H9 (cell line): ENCODE data around the gene TRAF3. TPM values are rescaled to one million over a fixed set of nuclear protein-coding genes. Genes with fewer than 3 reads are reported as not detected.

Source experiments
- DNase-seq: peaks from one replicate; pipeline ENCODE4 v3.0.0-alpha.2; 2017
- H2AFZ ChIP-seq: one replicate; pipeline ENCODE4 v1.6.1; 2013; ENCODE audit warnings: mild to moderate bottlenecking, low read length, control low read depth, moderate library complexity
- H2AK5ac ChIP-seq: 2 replicates; pipeline ENCODE4 v1.6.1; 2013; ENCODE audit warnings: low read length, control low read depth, mixed read lengths; ENCODE audit not compliant: insufficient read length
- H2BK120ac ChIP-seq: one replicate; pipeline ENCODE4 v1.6.1; 2013; ENCODE audit warnings: low read depth, mild to moderate bottlenecking, low read length, control low read depth, inconsistent platforms; ENCODE audit not compliant: poor library complexity, severe bottlenecking
- H2BK12ac ChIP-seq: 2 replicates; pipeline ENCODE4 v1.6.1; 2013; ENCODE audit warnings: low read length, control low read depth, mixed read lengths, low read depth; ENCODE audit not compliant: insufficient read length
- H2BK15ac ChIP-seq: 2 replicates; pipeline ENCODE4 v1.6.1; 2013; ENCODE audit warnings: low read depth, low read length, control low read depth
- H2BK20ac ChIP-seq: one replicate; pipeline ENCODE4 v1.6.1; 2013; ENCODE audit warnings: low read depth, mild to moderate bottlenecking, low read length, control low read depth, inconsistent platforms; ENCODE audit not compliant: poor library complexity, severe bottlenecking
- H2BK5ac ChIP-seq: 2 replicates; pipeline ENCODE4 v1.6.1; 2013; ENCODE audit warnings: low read length, control low read depth, mixed read lengths; ENCODE audit not compliant: insufficient read length
- H3K14ac ChIP-seq: 2 replicates; pipeline ENCODE4 v1.6.1; 2013; ENCODE audit warnings: low read length, control low read depth; ENCODE audit not compliant: insufficient read depth
- H3K18ac ChIP-seq: 2 replicates; pipeline ENCODE4 v1.6.1; 2013; ENCODE audit warnings: low read depth, mild to moderate bottlenecking, mixed read lengths, low read length, control low read depth; ENCODE audit not compliant: insufficient read length
- H3K23ac ChIP-seq: 2 replicates; pipeline ENCODE4 v1.6.1; 2013; ENCODE audit warnings: low read length, control low read depth, mixed read lengths, low read depth; ENCODE audit not compliant: insufficient read length
- H3K23me2 ChIP-seq: 2 replicates; pipeline ENCODE4 v1.6.1; 2013; ENCODE audit warnings: low read depth, mild to moderate bottlenecking, mixed read lengths, low read length, control low read depth; ENCODE audit not compliant: insufficient read length, poor library complexity, severe bottlenecking
- H3K27ac ChIP-seq: 2 replicates; pipeline ENCODE4 v1.5.1; 2013; ENCODE audit warnings: low read length, control low read depth, mixed read lengths, low read depth; ENCODE audit not compliant: insufficient read length
- H3K27me3 ChIP-seq: 2 replicates; pipeline ENCODE4 v1.6.1; 2013; ENCODE audit warnings: low read length, control low read depth, inconsistent platforms; ENCODE audit not compliant: insufficient read depth
- H3K4ac ChIP-seq: 2 replicates; pipeline ENCODE4 v1.6.1; 2013; ENCODE audit warnings: low read depth, mild to moderate bottlenecking, control low read depth, inconsistent platforms, low read length, moderate library complexity
- H3K4me1 ChIP-seq: 2 replicates; pipeline ENCODE4 v1.6.1; 2013; ENCODE audit warnings: low read length, control low read depth, inconsistent platforms; ENCODE audit not compliant: insufficient read depth
- H3K4me2 ChIP-seq: 2 replicates; pipeline ENCODE4 v1.6.1; 2013; ENCODE audit warnings: low read length, control low read depth, mixed read lengths; ENCODE audit not compliant: insufficient read length, insufficient read depth
- H3K56ac ChIP-seq: 2 replicates; pipeline ENCODE4 v1.6.1; 2013; ENCODE audit warnings: low read depth, mild to moderate bottlenecking, mixed read lengths, low read length, control low read depth; ENCODE audit not compliant: insufficient read length
- H3K79me1 ChIP-seq: 2 replicates; pipeline ENCODE4 v1.6.1; 2013; ENCODE audit warnings: low read depth, mild to moderate bottlenecking, moderate library complexity, low read length, control low read depth, inconsistent platforms; ENCODE audit not compliant: insufficient read depth, poor library complexity, severe bottlenecking
- H3K79me2 ChIP-seq: 2 replicates; pipeline ENCODE4 v1.6.1; 2013; ENCODE audit warnings: low read length, control low read depth, inconsistent platforms; ENCODE audit not compliant: insufficient read depth
- H3K9ac ChIP-seq: 2 replicates; pipeline ENCODE4 v1.6.1; 2013; ENCODE audit warnings: low read length, control low read depth, mixed read lengths; ENCODE audit not compliant: insufficient read length; ENCODE audit errors: extremely low read depth
- H3K9me3 ChIP-seq: one replicate; pipeline ENCODE4 v1.6.1; 2013; ENCODE audit warnings: low read depth, low read length, inconsistent platforms; ENCODE audit not compliant: control insufficient read depth
- H3T11ph ChIP-seq: one replicate; pipeline ENCODE4 v1.6.1; 2013; ENCODE audit warnings: mild to moderate bottlenecking, low read length, control low read depth, inconsistent platforms
- H4K20me1 ChIP-seq: one replicate; pipeline ENCODE4 v1.6.1; 2013; ENCODE audit not compliant: control insufficient read depth, insufficient read length, insufficient read depth
- H4K5ac ChIP-seq: 2 replicates; pipeline ENCODE4 v1.6.1; 2013; ENCODE audit warnings: low read depth, mild to moderate bottlenecking, mixed read lengths, low read length, control low read depth; ENCODE audit not compliant: insufficient read length
- H4K8ac ChIP-seq: replicated peaks from 2 replicates; pipeline ENCODE4 v1.6.1; 2013; ENCODE audit warnings: low read length, control low read depth, mixed read lengths, low read depth; ENCODE audit not compliant: insufficient read length
- H4K91ac ChIP-seq: 2 replicates; pipeline ENCODE4 v1.6.1; 2013; ENCODE audit warnings: low read depth, mild to moderate bottlenecking, moderate library complexity, mixed read lengths, low read length, control low read depth; ENCODE audit not compliant: insufficient read length
- H3K27ac Mint-ChIP-seq, 3 experiments: 2 replicates in 2 of 3; 3 replicates in 1 of 3; pipeline ENCODE4 v1.8.0; 2020 to 2021; ENCODE audit warnings: mixed read lengths in 3 of 3, mild to moderate bottlenecking in 1 of 3, moderate library complexity in 1 of 3
- H3K27me3 Mint-ChIP-seq: 2 replicates; pipeline ENCODE4 v1.8.0; 2021; ENCODE audit warnings: low read depth, mild to moderate bottlenecking, moderate library complexity, mixed read lengths
- H3K36me3 Mint-ChIP-seq, 3 experiments: 2 replicates in 2 of 3; 3 replicates in 1 of 3; pipeline ENCODE4 v1.8.0; 2020 to 2021; ENCODE audit warnings: low read depth in 3 of 3, mixed read lengths in 3 of 3; ENCODE audit not compliant: insufficient read depth in 1 of 3
- H3K4me1 Mint-ChIP-seq, 2 experiments: 2 replicates each; pipeline ENCODE4 v1.8.0; 2020; ENCODE audit warnings: mixed read lengths in 2 of 2
- H3K4me3 Mint-ChIP-seq, 2 experiments: 2 replicates in 1 of 2; 3 replicates in 1 of 2; pipeline ENCODE4 v1.8.0; 2020 to 2021; ENCODE audit warnings: mild to moderate bottlenecking in 2 of 2, mixed read lengths in 2 of 2, moderate library complexity in 1 of 2
- H3K9me3 Mint-ChIP-seq, 2 experiments: 2 replicates in 1 of 2; 3 replicates in 1 of 2; pipeline ENCODE4 v1.8.0; 2020; ENCODE audit warnings: mild to moderate bottlenecking in 2 of 2, mixed read lengths in 2 of 2, moderate library complexity in 1 of 2
- WGBS: extraction: QIAGEN DNeasy Blood & Tissue Kit; methylation state at CpG from one replicate; pipeline ENCODE4 v1.1.7; 2013; ENCODE audit warnings: missing lambda C conversion rate, low lambda C conversion rate, mixed read lengths; ENCODE audit not compliant: insufficient read length; ENCODE audit errors: extremely low coverage; 5-methylcytosine and 5-hydroxymethylcytosine counted together
- total RNA-seq: library from RNA; stranded (reverse); gene quantifications from 2 replicates; pipeline ENCODE4 v1.2.1, GENCODE V29; 2021
- TF ChIP-seq, protein P1 (sequence below): fragments of 200-600 bp; sonication (generic); conservative IDR thresholded peaks from 3 replicates; pipeline ENCODE4 v1.8.0; 2021; ENCODE audit warnings: antibody characterized with exemption, mild to moderate bottlenecking

TRAF3 gene
- total RNA-seq, 1 experiment from 2014 or later: 9.6 TPM

GRCh38 chr14:102882226-102882906 is 105.1 kb downstream of the TRAF3 start:
- Histone ChIP-seq H3K56ac (no peak overlapping the region), H3K18ac (no peak overlapping the region), H3K9me3 (no peaks in the 10 kb centered on the region), H3K27ac (no peak overlapping the region), H3K23me2 (no peaks in the 10 kb centered on the region), H3K27me3 (no peaks in the 10 kb centered on the region), H2BK5ac (no peak overlapping the region), H2BK12ac (no peak overlapping the region), H3K79me2 (no peaks in the 10 kb centered on the region), H3K9ac (no peak overlapping the region), H3K4me1 (no peaks in the 10 kb centered on the region), H3K79me1 (no peaks in the 10 kb centered on the region), H3K23ac (no peak overlapping the region), H4K5ac (no peak overlapping the region), H3K14ac (no peak overlapping the region), H3K4me2 (no peak overlapping the region), H3T11ph (no peak overlapping the region), H2BK20ac (no peak overlapping the region), H3K4ac (no peak overlapping the region), H2AFZ (no peak overlapping the region), H2BK15ac (no peak overlapping the region), H4K91ac (no peak overlapping the region), H2AK5ac (no peak overlapping the region), H4K20me1 (no peaks in the 10 kb centered on the region), H4K8ac (no peak overlapping the region), H2BK120ac (no peak overlapping the region)
- WGBS: no CpG with 5 or more reads among the region's 5 CpGs
- no peaks in the 10 kb centered on the region for H3K9me3 Mint-ChIP-seq
- no peak overlapping the region for H3K4me3 Mint-ChIP-seq
- H3K27me3 Mint-ChIP-seq: no peaks in the 10 kb centered on the region
- H3K4me1 Mint-ChIP-seq: peaks cover 2 to 3% of the 10 kb centered on the region in 2 experiments; a peak in 3 of 4 replicates
- peak overlapping the region in 2 of 3 experiments; percentile 8 to 29; a peak in 2 of 7 replicates for H3K27ac Mint-ChIP-seq
- H3K36me3 Mint-ChIP-seq: peaks cover 0 to 7% (median 0%) of the 10 kb centered on the region in 3 experiments; a peak in 3 of 7 replicates
- no peak for DNase-seq
- TF ChIP-seq, protein P1, sequence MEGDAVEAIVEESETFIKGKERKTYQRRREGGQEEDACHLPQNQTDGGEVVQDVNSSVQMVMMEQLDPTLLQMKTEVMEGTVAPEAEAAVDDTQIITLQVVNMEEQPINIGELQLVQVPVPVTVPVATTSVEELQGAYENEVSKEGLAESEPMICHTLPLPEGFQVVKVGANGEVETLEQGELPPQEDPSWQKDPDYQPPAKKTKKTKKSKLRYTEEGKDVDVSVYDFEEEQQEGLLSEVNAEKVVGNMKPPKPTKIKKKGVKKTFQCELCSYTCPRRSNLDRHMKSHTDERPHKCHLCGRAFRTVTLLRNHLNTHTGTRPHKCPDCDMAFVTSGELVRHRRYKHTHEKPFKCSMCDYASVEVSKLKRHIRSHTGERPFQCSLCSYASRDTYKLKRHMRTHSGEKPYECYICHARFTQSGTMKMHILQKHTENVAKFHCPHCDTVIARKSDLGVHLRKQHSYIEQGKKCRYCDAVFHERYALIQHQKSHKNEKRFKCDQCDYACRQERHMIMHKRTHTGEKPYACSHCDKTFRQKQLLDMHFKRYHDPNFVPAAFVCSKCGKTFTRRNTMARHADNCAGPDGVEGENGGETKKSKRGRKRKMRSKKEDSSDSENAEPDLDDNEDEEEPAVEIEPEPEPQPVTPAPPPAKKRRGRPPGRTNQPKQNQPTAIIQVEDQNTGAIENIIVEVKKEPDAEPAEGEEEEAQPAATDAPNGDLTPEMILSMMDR: no peak
